ENCODE data around the gene SRC. TPM values are rescaled to one million over a fixed set of nuclear protein-coding genes. Genes with fewer than 3 reads are reported as not detected.

Gene SRC
- total RNA-seq, 1 experiment from 2014 or later, result 185 TPM

- no peaks in the 10 kb centered on the region for H3K4me1 Mint-ChIP-seq (ENCODE audit: low read depth, unreplicated experiment)
- H3K4me3 Mint-ChIP-seq (ENCODE audit: low read depth, unreplicated experiment), result no peak overlapping the region
- H3K9me3 Mint-ChIP-seq (ENCODE audit: low read depth, unreplicated experiment), result peaks cover 4% of the 10 kb centered on the region
- peaks cover 1% of the 10 kb centered on the region for H3K27me3 Mint-ChIP-seq (ENCODE audit: unreplicated experiment)
- intact Hi-C loops (cut with micrococcal nuclease; ENCODE audit: unreplicated experiment), result no loop called here
- CTCF ChIA-PET, result no interaction called here
- TF ChIP-seq CTCF (IDR thresholded peaks at IDR 0.05; ENCODE audit: unreplicated experiment), result no peak
- H3K27ac Mint-ChIP-seq (ENCODE audit: unreplicated experiment), result no peak overlapping the region
- no peak for DNase-seq
- BruUV-seq (replicated peaks), result no TSS peak
- no peaks in the 10 kb centered on the region for H3K36me3 Mint-ChIP-seq (ENCODE audit: insufficient read depth, unreplicated experiment)
Observed at GRCh38 chr20:37452236-37452635, 106.3 kb downstream of the SRC start.

GRCh38 chr20:37453288-37453687 is 107.3 kb downstream of the SRC start:
- peaks cover 12% of the 10 kb centered on the region for H3K27me3 Mint-ChIP-seq (ENCODE audit: unreplicated experiment)
- no TSS peak for BruUV-seq (replicated peaks)
- H3K4me3 Mint-ChIP-seq (ENCODE audit: low read depth, unreplicated experiment), result no peak overlapping the region
- TF ChIP-seq CTCF (IDR thresholded peaks at IDR 0.05; ENCODE audit: unreplicated experiment), result no peak
- peaks cover 4% of the 10 kb centered on the region for H3K9me3 Mint-ChIP-seq (ENCODE audit: low read depth, unreplicated experiment)
- no peak for DNase-seq
- CTCF ChIA-PET, result no interaction called here
- H3K27ac Mint-ChIP-seq (ENCODE audit: unreplicated experiment), result no peak overlapping the region
- no peaks in the 10 kb centered on the region for H3K4me1 Mint-ChIP-seq (ENCODE audit: low read depth, unreplicated experiment)
- intact Hi-C loops (cut with micrococcal nuclease; ENCODE audit: unreplicated experiment), result no loop called here
- H3K36me3 Mint-ChIP-seq (ENCODE audit: insufficient read depth, unreplicated experiment), result no peaks in the 10 kb centered on the region

GRCh38 chr20:37453836-37454235 is 107.9 kb downstream of the SRC start:
- DNase-seq, result no peak
- Mint-ChIP-seq H3K27me3 (ENCODE audit: unreplicated experiment) (peaks cover 17% of the 10 kb centered on the region), H3K27ac (ENCODE audit: unreplicated experiment) (no peak overlapping the region), H3K36me3 (ENCODE audit: insufficient read depth, unreplicated experiment) (no peaks in the 10 kb centered on the region), H3K9me3 (ENCODE audit: low read depth, unreplicated experiment) (peaks cover 6% of the 10 kb centered on the region), H3K4me1 (ENCODE audit: low read depth, unreplicated experiment) (no peaks in the 10 kb centered on the region), H3K4me3 (ENCODE audit: low read depth, unreplicated experiment) (no peak overlapping the region)
- CTCF ChIA-PET, result no interaction called here
- intact Hi-C loops (cut with micrococcal nuclease; ENCODE audit: unreplicated experiment), result no loop called here
- no peak for TF ChIP-seq CTCF (IDR thresholded peaks at IDR 0.05; ENCODE audit: unreplicated experiment)
- BruUV-seq (replicated peaks), result no TSS peak

GRCh38 chr20:37454636-37455385 is 108.9 kb downstream of the SRC start:
- Mint-ChIP-seq H3K27ac (ENCODE audit: unreplicated experiment) (no peak overlapping the region), H3K27me3 (ENCODE audit: unreplicated experiment) (peaks cover 27% of the 10 kb centered on the region), H3K9me3 (ENCODE audit: low read depth, unreplicated experiment) (peaks cover 8% of the 10 kb centered on the region), H3K4me1 (ENCODE audit: low read depth, unreplicated experiment) (no peaks in the 10 kb centered on the region), H3K4me3 (ENCODE audit: low read depth, unreplicated experiment) (no peak overlapping the region), H3K36me3 (ENCODE audit: insufficient read depth, unreplicated experiment) (no peaks in the 10 kb centered on the region)
- CTCF ChIA-PET, result no interaction called here
- intact Hi-C loops (cut with micrococcal nuclease; ENCODE audit: unreplicated experiment), result no loop called here
- no peak for TF ChIP-seq CTCF (IDR thresholded peaks at IDR 0.05; ENCODE audit: unreplicated experiment)
- DNase-seq, result no peak
- no TSS peak for BruUV-seq (replicated peaks)

Other genes starting within 250 kb of the SRC start
- gene RPN2, start 166.8 kb upstream of the SRC start, total RNA-seq (2022), result 508 and 522 TPM in 2 replicates
- 1.4 and 2.7 TPM in 2 replicates for gene MROH8, start 166.6 kb upstream of the SRC start, total RNA-seq (2022)
- not detected in 2 replicates for gene GHRH, start 84.3 kb upstream of the SRC start, total RNA-seq (2022)
- gene MANBAL, start 56.5 kb upstream of the SRC start, total RNA-seq (2022), result 77.0 and 77.2 TPM in 2 replicates
- not detected in 2 replicates for gene NNAT, start 175.1 kb downstream of the SRC start, total RNA-seq (2022)
- 90.4 and 114 TPM in 2 replicates for gene BLCAP, start 181.7 kb downstream of the SRC start, total RNA-seq (2022)